Measurements from ENCODE around the gene MDM4.
"Not testable (repeated sequence)": the region's sequence is repeated elsewhere in the genome, so short reads cannot be mapped to it uniquely, and the experiment has no call there.

The MDM4 gene

DNA sequence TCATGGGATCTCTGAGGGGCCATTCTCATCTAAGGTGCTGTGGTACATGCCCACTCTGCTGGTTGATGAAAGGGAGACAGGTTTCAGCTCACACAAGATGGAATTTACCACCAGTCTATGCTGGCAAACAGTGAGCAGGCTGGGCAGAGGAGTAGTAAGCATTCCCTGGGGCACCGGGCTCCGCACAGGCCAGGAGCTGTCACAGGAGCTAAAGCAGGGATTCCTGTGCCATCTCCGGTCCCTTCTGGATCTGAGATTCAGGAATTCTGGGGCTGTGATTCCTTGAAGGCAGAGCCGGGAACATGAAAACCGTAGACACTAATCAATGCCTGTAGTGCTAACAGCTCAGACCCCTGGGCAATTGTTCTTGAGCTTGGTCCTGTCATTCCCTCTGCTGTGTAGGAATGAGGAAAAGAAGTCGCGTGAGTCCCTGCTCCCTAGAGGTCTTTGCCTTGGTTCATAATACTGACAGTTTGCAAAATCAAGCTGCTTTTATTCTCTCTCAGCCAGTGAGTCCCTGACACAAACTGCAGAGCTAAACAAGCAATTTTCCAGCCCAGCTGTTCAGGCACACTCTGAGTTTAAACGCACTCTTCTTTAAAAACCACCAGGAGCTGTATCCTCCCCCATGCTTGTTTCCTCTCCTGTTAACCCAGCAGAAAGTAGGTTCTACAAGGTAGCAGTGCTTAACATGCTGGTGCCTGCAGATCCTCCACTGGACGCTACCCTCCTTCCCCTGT is 52.5 kb downstream of the MDM4 start:
- H3K9ac ChIP-seq (ENCODE audit: low read depth, low read length) = no peak overlapping the region
- H3K36me3 ChIP-seq (ENCODE audit: insufficient read depth, low read length) = no peaks in the 10 kb centered on the region; the same call in 1 of the 2 replicates
- H3K4me1 ChIP-seq (ENCODE audit: insufficient read depth, low read length) = peaks cover 46% of the 10 kb centered on the region
- H3K9me3 ChIP-seq (ENCODE audit: control insufficient read depth, insufficient read depth, low read length) = no peaks in the 10 kb centered on the region

- Histone ChIP-seq H3K4me1 (ENCODE audit: insufficient read depth, low read length) (peaks cover 53% of the 10 kb centered on the region), H3K36me3 (ENCODE audit: insufficient read depth, low read length) (no peaks in the 10 kb centered on the region; the same call in 1 of the 2 replicates), H3K9ac (ENCODE audit: low read depth, low read length) (no peak overlapping the region), H3K9me3 (ENCODE audit: control insufficient read depth, insufficient read depth, low read length) (no peaks in the 10 kb centered on the region)
These were observed 53.3 kb downstream of the MDM4 start for GRCh38 chr1:204569478-204569877.

DNA sequence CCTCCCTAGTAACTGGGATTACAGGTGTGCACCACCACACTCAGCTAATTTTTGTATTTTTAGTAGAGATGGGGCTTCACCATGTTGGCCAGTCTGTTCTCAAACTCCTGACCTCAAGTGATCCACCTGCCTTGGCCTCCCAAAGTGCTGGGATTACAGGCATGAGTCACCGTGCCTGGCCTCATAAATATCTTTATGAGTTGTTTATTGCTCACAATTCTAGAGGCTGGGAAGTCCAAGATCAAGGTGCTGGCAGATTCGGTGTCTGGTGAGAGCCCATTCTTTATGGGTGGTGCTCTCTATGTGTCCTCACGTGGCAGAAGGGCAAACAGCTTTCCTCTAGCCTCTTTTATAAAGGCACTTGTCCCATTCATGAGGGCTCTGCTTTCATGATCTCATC is 53.8 kb downstream of the MDM4 start:
- peaks cover 53% of the 10 kb centered on the region for H3K4me1 ChIP-seq (ENCODE audit: insufficient read depth, low read length)
- H3K36me3 ChIP-seq (ENCODE audit: insufficient read depth, low read length); H3K9me3 ChIP-seq (ENCODE audit: control insufficient read depth, insufficient read depth, low read length); H3K9ac ChIP-seq (ENCODE audit: low read depth, low read length): not testable (repeated sequence)

DNA sequence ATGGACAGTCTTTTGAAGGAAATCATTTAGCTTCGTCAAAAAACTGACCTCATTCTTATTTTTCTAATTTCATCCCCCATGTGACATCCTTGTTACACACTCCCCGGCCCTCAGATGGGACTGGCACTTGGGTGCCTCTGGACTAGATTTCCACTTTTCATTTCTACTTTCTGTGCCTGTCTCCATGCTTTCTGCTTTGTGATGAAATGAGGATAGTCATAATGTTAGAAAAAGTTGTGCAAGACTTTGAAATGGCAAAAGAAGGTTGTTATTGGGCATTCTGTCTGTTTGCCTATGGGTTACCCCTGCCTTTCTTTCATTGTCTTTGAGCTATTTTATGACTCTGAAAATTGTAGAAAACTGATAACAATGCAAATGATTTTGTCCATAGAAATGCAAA is 54.9 kb downstream of the MDM4 start:
- Histone ChIP-seq H3K9ac (ENCODE audit: low read depth, low read length) (no peak overlapping the region), H3K9me3 (ENCODE audit: control insufficient read depth, insufficient read depth, low read length) (no peaks in the 10 kb centered on the region), H3K4me1 (ENCODE audit: insufficient read depth, low read length) (peaks cover 52% of the 10 kb centered on the region), H3K36me3 (ENCODE audit: insufficient read depth, low read length) (no peaks in the 10 kb centered on the region; the same call in 1 of the 2 replicates)

GRCh38 chr1:204571631-204572030 is 55.4 kb downstream of the MDM4 start:
- Histone ChIP-seq H3K4me1 (ENCODE audit: insufficient read depth, low read length) (peaks cover 52% of the 10 kb centered on the region), H3K9ac (ENCODE audit: low read depth, low read length) (no peak overlapping the region)

DNA sequence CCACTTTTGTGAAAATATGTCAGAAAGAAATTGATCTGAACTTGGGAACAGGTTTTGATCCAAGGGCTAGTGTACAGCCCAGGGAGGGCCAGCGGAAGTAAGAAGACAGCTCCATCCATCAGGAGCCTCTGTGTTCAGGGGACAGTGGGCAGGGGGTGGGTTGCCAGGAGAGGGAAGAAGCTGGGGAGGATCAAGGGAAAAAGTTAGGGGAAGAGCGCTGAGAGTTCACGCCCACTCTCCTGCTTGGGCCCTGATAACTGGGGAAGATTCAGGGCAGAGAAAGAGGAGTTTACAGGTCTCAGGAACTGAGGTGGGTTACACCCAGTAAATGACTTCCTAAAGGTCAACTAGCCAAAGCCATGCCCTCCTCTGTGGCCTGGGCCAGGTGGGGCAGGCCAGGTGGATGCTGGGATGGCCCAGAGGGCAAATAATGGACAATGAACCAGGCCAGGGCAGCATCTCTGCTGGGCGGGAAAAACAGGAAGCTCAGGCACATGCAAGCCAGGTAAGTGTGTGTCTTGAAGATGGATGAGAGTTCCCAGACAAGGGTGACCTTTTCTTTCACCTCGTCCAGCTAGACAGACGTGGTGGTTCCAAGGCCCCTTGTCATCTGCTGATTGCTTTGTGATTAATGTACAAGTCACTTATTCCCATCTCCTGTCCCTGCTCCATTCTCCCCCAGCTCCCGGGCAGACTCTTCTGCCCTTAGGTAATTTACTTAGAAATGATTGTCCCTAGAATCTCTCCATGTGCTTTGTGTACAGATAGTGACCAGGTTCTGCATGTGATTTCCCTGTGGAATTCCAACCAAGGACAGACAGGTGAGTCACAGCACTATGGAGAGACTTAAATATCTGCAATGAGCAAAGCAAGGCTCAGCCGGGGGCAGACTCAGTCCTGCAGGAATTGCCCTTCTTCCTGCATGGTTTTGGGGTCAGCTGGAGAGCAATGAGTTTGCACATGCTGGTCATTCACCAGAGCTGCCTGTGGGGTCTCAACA is 57.0 kb downstream of the MDM4 start:
- H3K4me1 ChIP-seq (ENCODE audit: insufficient read depth, low read length) = peaks cover 57% of the 10 kb centered on the region

More at GRCh38 chr1:204571631-204572030, 55.4 kb downstream of the MDM4 start:
- no peaks in the 10 kb centered on the region; the same call in 1 of the 2 replicates for H3K36me3 ChIP-seq (ENCODE audit: insufficient read depth, low read length)
- no peaks in the 10 kb centered on the region for H3K9me3 ChIP-seq (ENCODE audit: control insufficient read depth, insufficient read depth, low read length)

GRCh38 chr1:204574016-204574864 is 58.0 kb downstream of the MDM4 start:
- Histone ChIP-seq H3K9ac (ENCODE audit: low read depth, low read length) (peak overlapping the region; percentile 23), H3K36me3 (ENCODE audit: insufficient read depth, low read length) (no peaks in the 10 kb centered on the region; the same call in 1 of the 2 replicates), H3K9me3 (ENCODE audit: control insufficient read depth, insufficient read depth, low read length) (no peaks in the 10 kb centered on the region), H3K4me1 (ENCODE audit: insufficient read depth, low read length) (peaks cover 62% of the 10 kb centered on the region)

More for the DNA sequence above, 57.0 kb downstream of the MDM4 start:
- H3K9ac ChIP-seq (ENCODE audit: low read depth, low read length) = no peak overlapping the region
- H3K9me3 ChIP-seq (ENCODE audit: control insufficient read depth, insufficient read depth, low read length) = no peaks in the 10 kb centered on the region
- H3K36me3 ChIP-seq (ENCODE audit: insufficient read depth, low read length) = no peaks in the 10 kb centered on the region; the same call in 1 of the 2 replicates

DNA sequence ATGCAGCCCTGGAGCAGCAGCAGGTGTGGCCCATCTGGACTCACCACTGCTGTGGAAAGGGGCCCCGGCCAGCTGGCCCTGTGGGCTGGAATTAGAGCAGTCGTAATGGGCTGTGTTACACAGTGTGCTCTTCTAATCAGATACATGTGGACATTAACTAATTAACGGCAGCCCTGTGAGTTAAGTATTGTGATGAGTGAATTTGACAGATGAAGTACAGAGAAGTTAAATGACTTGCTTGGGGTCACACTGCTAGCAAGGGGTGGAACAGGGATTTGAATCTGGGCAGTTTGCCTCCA is 58.6 kb downstream of the MDM4 start:
- Histone ChIP-seq H3K9me3 (ENCODE audit: control insufficient read depth, insufficient read depth, low read length) (no peaks in the 10 kb centered on the region), H3K4me1 (ENCODE audit: insufficient read depth, low read length) (peaks cover 62% of the 10 kb centered on the region), H3K36me3 (ENCODE audit: insufficient read depth, low read length) (no peaks in the 10 kb centered on the region; the same call in 1 of the 2 replicates), H3K9ac (ENCODE audit: low read depth, low read length) (peak overlapping the region; percentile 23)

DNA sequence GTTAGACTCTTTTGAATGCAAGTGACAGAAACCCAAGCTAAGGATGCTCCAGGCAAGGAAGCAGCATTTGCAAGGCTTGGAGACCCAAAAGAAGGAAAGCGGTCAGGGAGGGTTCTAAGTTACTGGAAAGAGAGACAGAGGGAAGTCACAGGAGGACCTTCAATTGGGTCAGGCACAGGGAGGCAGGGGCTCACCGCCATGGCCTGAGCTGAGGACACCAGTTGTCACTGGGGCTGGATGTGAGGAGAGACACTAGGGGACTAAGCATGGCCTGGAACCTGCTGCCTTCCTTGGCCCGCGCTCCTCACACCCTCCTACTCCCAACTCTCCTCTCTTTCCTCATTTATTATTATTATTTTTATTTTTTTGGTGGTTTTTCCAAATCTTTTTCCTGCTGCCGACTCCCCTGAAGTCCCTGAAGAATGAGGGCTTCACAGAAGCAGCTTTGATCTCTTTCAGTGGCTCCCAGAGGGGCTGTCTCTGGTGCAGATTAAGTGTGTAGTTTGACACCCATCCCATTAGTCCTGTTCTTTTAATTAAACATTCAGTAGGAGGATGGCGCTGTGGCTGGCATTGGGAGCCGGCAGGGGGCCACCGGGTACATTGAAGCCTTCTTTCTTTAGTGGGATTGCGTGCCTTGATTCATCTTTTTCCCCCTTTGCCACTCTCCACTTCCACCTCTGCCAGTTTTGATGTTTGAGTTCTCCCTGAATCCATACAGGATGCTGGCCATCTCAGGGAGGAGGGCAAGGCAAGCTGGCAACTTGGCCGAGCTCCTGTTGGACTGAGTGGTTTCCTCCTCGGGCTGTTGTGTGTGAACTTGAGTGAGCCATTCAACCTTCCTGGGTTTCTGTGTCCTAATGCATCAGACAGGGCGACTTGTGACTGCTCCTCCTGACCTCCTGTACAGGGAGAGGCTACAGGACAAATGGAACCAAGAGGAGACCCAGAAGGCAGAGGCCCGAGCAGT is 59.3 kb downstream of the MDM4 start:
- Histone ChIP-seq H3K9ac (ENCODE audit: low read depth, low read length) (no peak overlapping the region), H3K9me3 (ENCODE audit: control insufficient read depth, insufficient read depth, low read length) (no peaks in the 10 kb centered on the region), H3K36me3 (ENCODE audit: insufficient read depth, low read length) (no peaks in the 10 kb centered on the region; the same call in 1 of the 2 replicates), H3K4me1 (ENCODE audit: insufficient read depth, low read length) (peaks cover 62% of the 10 kb centered on the region)

GRCh38 chr1:204576422-204576821 is 60.2 kb downstream of the MDM4 start:
- no peak overlapping the region for H3K9ac ChIP-seq (ENCODE audit: low read depth, low read length)

GRCh38 chr1:204577794-204578478 is 61.7 kb downstream of the MDM4 start:
- Histone ChIP-seq H3K36me3 (ENCODE audit: insufficient read depth, low read length) (no peaks in the 10 kb centered on the region), H3K4me1 (ENCODE audit: insufficient read depth, low read length) (peaks cover 45% of the 10 kb centered on the region), H3K9me3 (ENCODE audit: control insufficient read depth, insufficient read depth, low read length) (no peaks in the 10 kb centered on the region), H3K9ac (ENCODE audit: low read depth, low read length) (no peak overlapping the region)

More at GRCh38 chr1:204576422-204576821, 60.2 kb downstream of the MDM4 start:
- H3K4me1 ChIP-seq (ENCODE audit: insufficient read depth, low read length) = peaks cover 58% of the 10 kb centered on the region
- H3K36me3 ChIP-seq (ENCODE audit: insufficient read depth, low read length) = no peaks in the 10 kb centered on the region; the same call in 1 of the 2 replicates
- H3K9me3 ChIP-seq (ENCODE audit: control insufficient read depth, insufficient read depth, low read length) = no peaks in the 10 kb centered on the region

DNA sequence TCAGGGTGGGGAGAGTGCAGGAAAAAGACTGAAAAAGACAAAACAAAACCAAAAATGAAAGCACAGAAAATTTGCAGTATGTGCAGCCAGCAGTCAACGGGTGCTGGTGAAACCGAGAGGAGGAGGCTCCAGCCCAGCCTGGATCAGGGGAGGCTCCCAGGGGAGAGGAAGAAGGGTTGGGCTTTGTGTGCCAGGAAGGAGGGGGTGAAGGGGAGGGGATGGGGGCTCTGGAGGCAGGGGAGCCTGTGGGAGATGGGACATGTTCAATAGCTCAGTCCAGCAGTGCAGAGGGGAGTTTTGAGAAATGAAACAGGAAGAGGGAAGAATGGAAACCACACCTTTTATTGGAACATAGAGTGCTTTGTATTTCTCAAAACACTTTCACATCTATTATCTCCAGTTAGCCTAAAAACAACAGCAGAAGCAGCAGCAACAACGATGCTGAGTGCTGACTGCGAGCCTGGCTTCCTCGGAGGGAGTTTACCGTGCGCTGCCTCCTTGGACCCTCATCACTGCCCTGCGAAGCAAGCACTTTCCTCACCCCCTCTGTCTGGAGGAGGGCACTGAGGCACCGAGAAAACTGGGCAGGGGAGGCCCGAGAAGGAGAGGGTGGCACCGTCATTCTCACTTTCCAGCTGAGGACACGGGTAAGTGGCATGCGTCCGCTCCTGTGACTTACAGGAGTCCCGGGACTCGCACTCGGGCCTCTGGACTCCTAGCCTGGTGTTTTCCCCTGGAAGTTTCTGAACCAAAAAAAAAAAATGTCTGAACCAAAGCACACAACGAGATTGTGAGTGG is 62.9 kb downstream of the MDM4 start:
- Histone ChIP-seq H3K9ac (ENCODE audit: low read depth, low read length) (no peak overlapping the region), H3K4me1 (ENCODE audit: insufficient read depth, low read length) (peaks cover 34% of the 10 kb centered on the region)

More for the DNA sequence above, 62.9 kb downstream of the MDM4 start:
- Histone ChIP-seq H3K9me3 (ENCODE audit: control insufficient read depth, insufficient read depth, low read length) (no peaks in the 10 kb centered on the region), H3K36me3 (ENCODE audit: insufficient read depth, low read length) (no peaks in the 10 kb centered on the region)

All from ES-I3 (cell line).